Testis (tissue), 2 donors: ENCODE results near the gene SPCS3.

Source experiments
- POLR2A ChIP-seq: fragments of 450-650 bp; IDR thresholded peaks from one replicate; pipeline ENCODE4 v1.6.1; 2017; ENCODE audit warnings: antibody characterized with exemption, mild to moderate bottlenecking, moderate library complexity
- TF ChIP-seq, protein P1 (sequence below), 3 experiments: fragments of 450-650 bp in 2 of 3; fragments of 200-600 bp in 1 of 3; sonication (generic) in 1 of 3; IDR thresholded peaks; one replicate each; pipeline ENCODE4 v1.5.1; 2016 to 2019; ENCODE audit warnings: antibody characterized with exemption in 3 of 3, mild to moderate bottlenecking in 2 of 3, moderate library complexity in 1 of 3

DNA sequence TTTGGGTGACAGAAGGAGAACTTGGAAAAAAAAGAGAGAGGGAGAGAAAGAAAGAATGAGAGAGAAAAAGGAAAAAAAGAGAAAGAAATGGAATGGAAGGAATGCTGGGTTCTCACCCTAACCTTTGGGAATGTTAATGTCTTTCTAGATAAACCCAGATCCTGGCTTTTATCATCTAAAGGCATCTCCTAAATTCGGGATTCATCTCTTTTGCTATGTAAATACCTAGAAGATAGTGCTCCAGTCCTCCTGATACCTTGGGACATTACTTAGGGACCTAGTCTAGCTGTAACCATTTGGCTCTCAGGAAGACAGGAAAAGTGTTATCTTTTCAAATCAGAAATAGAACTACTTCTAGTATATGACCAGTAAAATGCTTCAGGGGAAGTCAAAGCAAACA is 15.8 kb upstream of the SPCS3 start:
- TF ChIP-seq, protein P1, sequence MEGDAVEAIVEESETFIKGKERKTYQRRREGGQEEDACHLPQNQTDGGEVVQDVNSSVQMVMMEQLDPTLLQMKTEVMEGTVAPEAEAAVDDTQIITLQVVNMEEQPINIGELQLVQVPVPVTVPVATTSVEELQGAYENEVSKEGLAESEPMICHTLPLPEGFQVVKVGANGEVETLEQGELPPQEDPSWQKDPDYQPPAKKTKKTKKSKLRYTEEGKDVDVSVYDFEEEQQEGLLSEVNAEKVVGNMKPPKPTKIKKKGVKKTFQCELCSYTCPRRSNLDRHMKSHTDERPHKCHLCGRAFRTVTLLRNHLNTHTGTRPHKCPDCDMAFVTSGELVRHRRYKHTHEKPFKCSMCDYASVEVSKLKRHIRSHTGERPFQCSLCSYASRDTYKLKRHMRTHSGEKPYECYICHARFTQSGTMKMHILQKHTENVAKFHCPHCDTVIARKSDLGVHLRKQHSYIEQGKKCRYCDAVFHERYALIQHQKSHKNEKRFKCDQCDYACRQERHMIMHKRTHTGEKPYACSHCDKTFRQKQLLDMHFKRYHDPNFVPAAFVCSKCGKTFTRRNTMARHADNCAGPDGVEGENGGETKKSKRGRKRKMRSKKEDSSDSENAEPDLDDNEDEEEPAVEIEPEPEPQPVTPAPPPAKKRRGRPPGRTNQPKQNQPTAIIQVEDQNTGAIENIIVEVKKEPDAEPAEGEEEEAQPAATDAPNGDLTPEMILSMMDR (IDR thresholded peaks at IDR 0.05): no peak
- TF ChIP-seq POLR2A: no peak
